ENCODE data around the gene HEXA. TPM values are rescaled to one million over a fixed set of nuclear protein-coding genes. Genes with fewer than 3 reads are reported as not detected.

The HEXA gene
- total and polyA plus RNA-seq, 2 donors from 2014 or later: 138 to 199 TPM

GRCh38 chr15:72339777-72340177 lies 36.0 kb downstream of the HEXA start:
- H3K9me3 ChIP-seq (ENCODE audit: control insufficient read depth in 2 of 3, insufficient read depth in 1 of 3, low read length in 3 of 3): no peaks in the 10 kb centered on the region
- TF ChIP-seq CTCF (IDR thresholded peaks at IDR 0.05; ENCODE audit: borderline replicate concordance, extremely low read depth, insufficient read depth): no peak
- DNase-seq (peak in 3 of 5 donors; percentile 41 to 82 (median 73)), FAIRE-seq (no peak)
- intact Hi-C loops (cut with DNase I): no loop called here
- no peaks in the 10 kb centered on the region for H3K27me3 ChIP-seq (ENCODE audit: control insufficient read depth, insufficient read depth, low read length)
- no peak overlapping the region for H3K9ac ChIP-seq (ENCODE audit: low read length in 3 of 3)
- peaks cover 2 to 33% (median 7%) of the 10 kb centered on the region in 3 donors for H3K36me3 ChIP-seq (ENCODE audit: control insufficient read depth in 2 of 3, insufficient read depth in 3 of 3, low read length in 3 of 3)
- no peaks in the 10 kb centered on the region for H3K4me1 ChIP-seq (ENCODE audit: control insufficient read depth in 2 of 3, insufficient read depth in 2 of 3, low read depth in 1 of 3, low read length in 3 of 3)
- no peak overlapping the region for H3K4me3 ChIP-seq (ENCODE audit: low read length in 3 of 3)
- no peak overlapping the region for H3K27ac ChIP-seq (ENCODE audit: low read depth in 2 of 2, low read length in 2 of 2)

GRCh38 chr15:72338617-72339321 lies 37.0 kb downstream of the HEXA start:
- Histone ChIP-seq H3K4me3 (ENCODE audit: low read length in 3 of 3) (no peak overlapping the region), H3K36me3 (ENCODE audit: control insufficient read depth in 2 of 3, insufficient read depth in 3 of 3, low read length in 3 of 3) (peaks cover 0 to 23% (median 2%) of the 10 kb centered on the region in 3 donors), H3K27ac (ENCODE audit: low read depth in 2 of 2, low read length in 2 of 2) (no peak overlapping the region), H3K4me1 (ENCODE audit: control insufficient read depth in 2 of 3, insufficient read depth in 2 of 3, low read depth in 1 of 3, low read length in 3 of 3) (no peaks in the 10 kb centered on the region), H3K27me3 (ENCODE audit: control insufficient read depth, insufficient read depth, low read length) (no peaks in the 10 kb centered on the region), H3K9ac (ENCODE audit: low read length in 3 of 3) (no peak overlapping the region), H3K9me3 (ENCODE audit: control insufficient read depth in 2 of 3, insufficient read depth in 1 of 3, low read length in 3 of 3) (no peaks in the 10 kb centered on the region)
- no peak for TF ChIP-seq CTCF (IDR thresholded peaks at IDR 0.05; ENCODE audit: borderline replicate concordance, extremely low read depth, insufficient read depth)
- DNase-seq: peak in 1 of 5 donors; percentile 6
- intact Hi-C loops (cut with DNase I): no loop called here
- no peak for FAIRE-seq

- Histone ChIP-seq H3K9ac (ENCODE audit: low read length in 3 of 3) (no peak overlapping the region), H3K9me3 (ENCODE audit: control insufficient read depth in 2 of 3, insufficient read depth in 1 of 3, low read length in 3 of 3) (no peaks in the 10 kb centered on the region), H3K27me3 (ENCODE audit: control insufficient read depth, insufficient read depth, low read length) (no peaks in the 10 kb centered on the region), H3K4me1 (ENCODE audit: control insufficient read depth in 2 of 3, insufficient read depth in 2 of 3, low read depth in 1 of 3, low read length in 3 of 3) (no peaks in the 10 kb centered on the region), H3K27ac (ENCODE audit: low read depth in 2 of 2, low read length in 2 of 2) (no peak overlapping the region), H3K36me3 (ENCODE audit: control insufficient read depth in 2 of 3, insufficient read depth in 3 of 3, low read length in 3 of 3) (peaks cover 0 to 20% (median 2%) of the 10 kb centered on the region in 3 donors), H3K4me3 (ENCODE audit: low read length in 3 of 3) (no peak overlapping the region)
- TF ChIP-seq CTCF (IDR thresholded peaks at IDR 0.05; ENCODE audit: borderline replicate concordance, extremely low read depth, insufficient read depth): no peak
- intact Hi-C loops (cut with DNase I): no loop called here
- DNase-seq (no peak), FAIRE-seq (no peak)
Observed at GRCh38 chr15:72338148-72338547, 37.7 kb downstream of the HEXA start.

Data from kidney (tissue), 14 donors.